HG03060 (cell line): ENCODE measurements around the gene OPCML.

ENCODE experiments used
- ATAC-seq: cut with Tn5 transposase; IDR thresholded peaks from one replicate; pipeline ENCODE4 v1.9.1; 2021; ENCODE audit warnings: low read depth, moderate number of reproducible peaks; ENCODE audit not compliant: unreplicated experiment

OPCML gene

GRCh38 chr11:132658696-132659095, 873.6 kb downstream of the OPCML start:
- ATAC-seq, result no peak

- no peak for ATAC-seq
These were observed 874.3 kb downstream of the OPCML start for GRCh38 chr11:132658004-132658403.

- ATAC-seq, result no peak
These were observed 877.0 kb downstream of the OPCML start for GRCh38 chr11:132655187-132655855.

- ATAC-seq, result no peak
These were observed 879.1 kb downstream of the OPCML start for GRCh38 chr11:132653237-132653636.

- ATAC-seq, result no peak
These were observed 881.2 kb downstream of the OPCML start for GRCh38 chr11:132650969-132651720.

- no peak for ATAC-seq
These were observed 883.0 kb downstream of the OPCML start for GRCh38 chr11:132649277-132649676.

- no peak for ATAC-seq
These were observed 883.5 kb downstream of the OPCML start for GRCh38 chr11:132648851-132649250.

GRCh38 chr11:132646890-132647289, 885.4 kb downstream of the OPCML start:
- ATAC-seq, result no peak

GRCh38 chr11:132644520-132645239, 887.6 kb downstream of the OPCML start:
- ATAC-seq, result no peak

GRCh38 chr11:132643239-132643638, 889.1 kb downstream of the OPCML start:
- ATAC-seq, result no peak

GRCh38 chr11:132640952-132641351, 891.3 kb downstream of the OPCML start:
- no peak for ATAC-seq

GRCh38 chr11:132639986-132640385, 892.3 kb downstream of the OPCML start:
- ATAC-seq, result no peak

GRCh38 chr11:132639403-132639802, 892.9 kb downstream of the OPCML start:
- ATAC-seq, result no peak

- no peak for ATAC-seq
These were observed 893.9 kb downstream of the OPCML start for GRCh38 chr11:132638423-132638822.

GRCh38 chr11:132636523-132636922, 895.8 kb downstream of the OPCML start:
- ATAC-seq, result no peak

GRCh38 chr11:132632641-132633124, 899.6 kb downstream of the OPCML start:
- no peak for ATAC-seq

- ATAC-seq, result no peak
These were observed 900.3 kb downstream of the OPCML start for GRCh38 chr11:132631989-132632388.

GRCh38 chr11:132627981-132628380, 904.3 kb downstream of the OPCML start:
- no peak for ATAC-seq

- no peak for ATAC-seq
These were observed 905.9 kb downstream of the OPCML start for GRCh38 chr11:132626446-132626845.

- no peak for ATAC-seq
These were observed 908.8 kb downstream of the OPCML start for GRCh38 chr11:132623511-132623910.

GRCh38 chr11:132621976-132622580, 910.2 kb downstream of the OPCML start:
- ATAC-seq, result no peak
